ENCODE measurements around the gene CGB7. TPM values are rescaled to one million over a fixed set of nuclear protein-coding genes. Genes with fewer than 3 reads are reported as not detected.

Gene CGB7
- total and polyA plus RNA-seq, 2 of the 13 experiments (the other 11 are each of a cell fraction or from before 2014, with no cell fraction given), result 0.07 TPM; not detected in 1

DNA sequence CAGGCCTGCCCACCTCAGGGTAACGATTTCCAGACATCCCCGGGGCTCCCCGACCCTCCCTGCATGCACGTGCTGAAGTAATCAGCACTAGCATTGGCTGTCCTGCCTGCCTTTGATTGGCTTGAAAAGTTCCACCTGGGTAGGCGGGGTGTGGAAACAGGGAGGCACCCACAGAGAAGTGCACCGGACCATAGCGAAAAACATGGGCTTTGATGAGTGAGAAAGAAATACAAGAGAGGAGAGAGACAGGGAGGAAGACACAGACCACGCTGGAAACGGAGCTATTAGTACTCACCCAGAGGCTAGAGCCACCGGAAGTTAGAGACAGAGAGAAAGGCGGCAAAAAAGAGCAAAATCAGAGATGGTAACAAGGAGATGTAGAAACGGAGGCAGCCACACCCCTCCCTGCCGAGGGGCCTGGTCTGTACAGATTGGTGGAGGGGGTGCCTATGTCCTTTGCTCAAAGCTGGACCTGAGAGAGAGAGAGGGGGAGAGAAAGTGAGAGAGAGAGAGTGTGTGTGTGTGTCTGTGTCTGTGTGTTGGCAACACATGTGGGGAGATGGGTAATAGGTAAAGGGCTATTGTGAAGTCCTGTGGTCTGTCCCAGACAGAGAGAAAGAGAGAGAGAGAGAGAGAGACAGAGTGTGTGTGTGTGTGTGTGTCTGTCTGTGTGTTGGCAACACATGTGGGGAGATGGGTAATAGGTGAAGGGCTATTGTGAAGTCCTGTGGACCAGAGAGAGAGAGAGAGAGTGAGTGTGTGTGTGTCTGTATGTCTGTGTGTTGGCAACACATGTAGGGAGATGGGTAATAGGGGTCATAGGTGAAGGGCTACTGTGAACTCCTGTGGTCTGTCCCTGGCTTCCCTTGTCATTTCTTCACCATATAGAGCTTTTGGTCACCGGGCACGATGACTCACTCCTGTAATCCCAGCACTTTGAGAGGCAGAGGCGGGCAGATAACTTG, 36.3 kb downstream of the CGB7 start (continued):
- TF ChIP-seq, protein P1, sequence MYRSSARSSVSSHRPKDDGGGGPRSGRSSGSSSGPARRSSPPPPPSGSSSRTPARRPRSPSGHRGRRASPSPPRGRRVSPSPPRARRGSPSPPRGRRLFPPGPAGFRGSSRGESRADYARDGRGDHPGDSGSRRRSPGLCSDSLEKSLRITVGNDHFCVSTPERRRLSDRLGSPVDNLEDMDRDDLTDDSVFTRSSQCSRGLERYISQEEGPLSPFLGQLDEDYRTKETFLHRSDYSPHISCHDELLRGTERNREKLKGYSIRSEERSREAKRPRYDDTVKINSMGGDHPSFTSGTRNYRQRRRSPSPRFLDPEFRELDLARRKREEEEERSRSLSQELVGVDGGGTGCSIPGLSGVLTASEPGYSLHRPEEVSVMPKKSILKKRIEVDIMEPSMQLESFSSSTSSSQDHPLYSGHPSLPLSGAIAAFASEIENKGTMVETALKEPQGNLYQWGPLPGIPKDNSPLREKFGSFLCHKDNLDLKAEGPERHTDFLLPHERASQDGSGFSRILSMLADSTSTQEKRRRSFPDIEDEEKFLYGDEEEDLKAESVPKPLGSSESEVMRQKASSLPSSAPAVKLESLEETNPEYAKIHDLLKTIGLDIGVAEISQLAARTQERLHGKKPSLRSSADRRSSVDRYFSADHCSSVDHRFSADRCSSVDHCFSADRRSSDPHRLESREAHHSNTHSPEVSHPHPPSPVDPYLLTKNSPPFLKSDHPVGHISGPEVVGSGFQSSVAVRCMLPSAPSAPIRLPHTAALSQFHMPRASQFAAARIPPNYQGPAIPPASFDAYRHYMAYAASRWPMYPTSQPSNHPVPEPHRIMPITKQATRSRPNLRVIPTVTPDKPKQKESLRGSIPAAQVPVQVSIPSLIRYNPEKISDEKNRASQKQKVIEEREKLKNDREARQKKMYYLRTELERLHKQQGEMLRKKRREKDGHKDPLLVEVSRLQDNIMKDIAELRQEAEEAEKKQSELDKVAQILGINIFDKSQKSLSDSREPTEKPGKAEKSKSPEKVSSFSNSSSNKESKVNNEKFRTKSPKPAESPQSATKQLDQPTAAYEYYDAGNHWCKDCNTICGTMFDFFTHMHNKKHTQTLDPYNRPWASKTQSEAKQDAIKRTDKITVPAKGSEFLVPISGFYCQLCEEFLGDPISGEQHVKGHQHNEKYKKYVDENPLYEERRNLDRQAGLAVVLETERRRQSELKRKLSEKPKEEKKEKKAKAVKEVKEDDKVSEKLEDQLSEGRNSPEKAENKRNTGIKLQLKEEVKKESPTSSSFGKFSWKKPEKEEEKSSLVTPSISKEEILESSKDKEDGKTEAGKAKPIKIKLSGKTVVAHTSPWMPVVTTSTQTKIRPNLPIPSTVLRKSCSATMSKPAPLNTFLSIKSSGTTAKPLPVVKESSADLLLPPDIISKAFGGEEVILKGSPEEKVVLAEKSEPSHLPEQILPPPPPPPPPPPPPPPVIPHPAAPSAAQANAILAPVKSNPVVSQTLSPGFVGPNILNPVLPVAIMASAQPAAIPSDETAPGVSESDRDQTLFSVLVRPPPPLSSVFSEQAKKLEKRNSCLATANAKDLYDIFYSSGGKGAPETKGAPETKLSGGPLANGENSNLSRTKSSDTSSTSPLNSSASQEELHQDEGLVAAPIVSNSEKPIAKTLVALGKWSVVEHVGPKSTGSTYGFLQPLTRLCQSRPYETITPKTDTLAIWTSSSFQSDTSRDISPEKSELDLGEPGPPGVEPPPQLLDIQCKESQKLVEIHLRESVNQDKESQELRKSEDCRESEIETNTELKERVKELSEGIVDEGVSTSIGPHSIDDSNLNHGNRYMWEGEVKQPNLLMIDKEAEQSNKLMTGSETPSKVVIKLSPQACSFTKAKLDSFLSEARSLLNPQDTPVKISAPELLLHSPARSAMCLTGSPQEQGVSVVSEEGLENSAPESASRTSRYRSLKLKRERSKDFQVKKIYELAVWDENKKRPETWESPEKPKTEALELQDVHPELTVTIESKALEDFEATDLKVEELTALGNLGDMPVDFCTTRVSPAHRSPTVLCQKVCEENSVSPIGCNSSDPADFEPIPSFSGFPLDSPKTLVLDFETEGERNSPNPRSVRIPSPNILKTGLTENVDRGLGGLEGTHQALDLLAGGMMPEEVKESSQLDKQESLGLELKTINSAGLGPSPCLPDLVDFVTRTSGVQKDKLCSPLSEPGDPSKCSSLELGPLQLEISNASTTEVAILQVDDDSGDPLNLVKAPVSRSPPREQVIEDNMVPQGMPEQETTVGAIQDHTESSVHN (CRISPR knock-in tag; IDR thresholded peaks at IDR 0.05), result no peak
- no peak for TF ChIP-seq NPAS2 (CRISPR knock-in tag; IDR thresholded peaks at IDR 0.05; ENCODE audit: borderline replicate concordance)
- no peak for TF ChIP-seq RFX3 (CRISPR knock-in tag; IDR thresholded peaks at IDR 0.05)
- TF ChIP-seq, protein P2, sequence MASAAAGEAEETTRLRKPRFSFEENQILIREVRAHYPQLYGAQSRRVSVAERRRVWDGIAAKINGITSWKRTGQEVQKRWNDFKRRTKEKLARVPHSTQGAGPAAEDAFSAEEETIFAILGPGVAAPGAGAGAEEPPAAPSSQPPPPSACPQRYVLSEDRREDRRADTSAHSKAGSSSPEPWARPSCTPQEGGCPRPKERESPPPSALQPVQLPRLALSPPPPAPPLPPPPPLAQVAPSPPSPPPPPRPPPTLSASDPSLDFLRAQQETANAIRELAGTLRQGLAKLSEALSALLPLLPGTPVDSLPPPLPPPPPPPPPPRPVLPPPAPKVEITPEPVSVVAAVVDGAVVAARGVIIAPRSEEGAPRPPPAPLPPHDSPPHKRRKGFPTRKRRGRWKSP (CRISPR knock-in tag; IDR thresholded peaks at IDR 0.05), result no peak
- TF ChIP-seq FIP1L1 (IDR thresholded peaks at IDR 0.05; ENCODE audit: borderline replicate concordance, insufficient read depth, low read depth, low read length), result no peak
- no peak for TF ChIP-seq ARNT2 (CRISPR knock-in tag; IDR thresholded peaks at IDR 0.05; ENCODE audit: low read depth)
- peak in 1 of 2 experiments; percentile 63; a peak in 2 of 4 replicates for TF ChIP-seq NR2F1 (CRISPR knock-in tag; IDR thresholded peaks at IDR 0.05)
- no peak for TF ChIP-seq TBX3 (IDR thresholded peaks at IDR 0.05; ENCODE audit: borderline replicate concordance)
- no peak for TF ChIP-seq ZNF282 (IDR thresholded peaks at IDR 0.05; ENCODE audit: partially characterized antibody)
- no peak for TF ChIP-seq ZNF274 (CRISPR knock-in tag; IDR thresholded peaks at IDR 0.05)
